ENCODE data around the gene SLC26A8. TPM values are rescaled to one million over a fixed set of nuclear protein-coding genes. Genes with fewer than 3 reads are reported as not detected.
"Not testable (repeated sequence)": the region's sequence is repeated elsewhere in the genome, so short reads cannot be mapped to it uniquely, and the experiment has no call there.

Gene SLC26A8
- total RNA-seq, 6 experiments from 2014 or later, result not detected

- no peak for DNase-seq
- Mint-ChIP-seq H3K4me1 (ENCODE audit: low read depth) (no peaks in the 10 kb centered on the region), H3K27me3 (ENCODE audit: insufficient read depth) (peaks cover 10% of the 10 kb centered on the region), H3K27ac (no peak overlapping the region), H3K36me3 (ENCODE audit: low read depth) (no peaks in the 10 kb centered on the region), H3K9me3 (no peaks in the 10 kb centered on the region), H3K4me3 (no peak overlapping the region)
- TF ChIP-seq CTCF (IDR thresholded peaks at IDR 0.05), result no peak
Measured at GRCh38 chr6:36015666-36016065, 8.8 kb downstream of the SLC26A8 start.

- no peak for TF ChIP-seq CTCF (IDR thresholded peaks at IDR 0.05)
- Mint-ChIP-seq H3K36me3 (ENCODE audit: low read depth) (no peaks in the 10 kb centered on the region), H3K27ac (no peak overlapping the region), H3K4me3 (no peak overlapping the region), H3K4me1 (ENCODE audit: low read depth) (no peaks in the 10 kb centered on the region), H3K9me3 (no peaks in the 10 kb centered on the region), H3K27me3 (ENCODE audit: insufficient read depth) (peaks cover 17% of the 10 kb centered on the region)
- DNase-seq, result no peak
Measured at GRCh38 chr6:36000451-36000850, 24.0 kb downstream of the SLC26A8 start.

DNA sequence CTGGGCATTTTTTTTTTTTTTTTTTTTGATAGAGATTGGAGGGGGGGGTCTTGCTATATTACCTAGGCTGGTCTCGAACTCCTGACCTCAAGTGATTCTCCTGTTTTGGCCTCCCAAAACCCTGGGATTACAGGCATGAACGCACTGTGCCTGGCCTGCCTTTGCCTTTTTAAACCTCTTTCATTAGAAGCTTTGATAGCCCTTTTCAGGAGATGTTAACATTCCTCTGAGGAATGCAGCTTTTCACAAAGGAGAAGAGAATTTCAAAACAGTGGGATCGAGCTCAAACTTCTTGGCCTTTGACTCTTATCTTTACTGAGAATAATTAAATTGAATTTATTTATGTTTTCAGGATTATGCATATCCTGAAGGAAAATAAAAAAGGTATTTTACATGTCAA lies 31.3 kb downstream of the SLC26A8 start:
- Mint-ChIP-seq H3K27ac (no peak overlapping the region), H3K4me3 (no peak overlapping the region), H3K9me3 (no peaks in the 10 kb centered on the region), H3K4me1 (ENCODE audit: low read depth) (no peaks in the 10 kb centered on the region), H3K27me3 (ENCODE audit: insufficient read depth) (peaks cover 27% of the 10 kb centered on the region), H3K36me3 (ENCODE audit: low read depth) (no peaks in the 10 kb centered on the region)
- TF ChIP-seq CTCF (IDR thresholded peaks at IDR 0.05), result no peak
- DNase-seq, result no peak

DNA sequence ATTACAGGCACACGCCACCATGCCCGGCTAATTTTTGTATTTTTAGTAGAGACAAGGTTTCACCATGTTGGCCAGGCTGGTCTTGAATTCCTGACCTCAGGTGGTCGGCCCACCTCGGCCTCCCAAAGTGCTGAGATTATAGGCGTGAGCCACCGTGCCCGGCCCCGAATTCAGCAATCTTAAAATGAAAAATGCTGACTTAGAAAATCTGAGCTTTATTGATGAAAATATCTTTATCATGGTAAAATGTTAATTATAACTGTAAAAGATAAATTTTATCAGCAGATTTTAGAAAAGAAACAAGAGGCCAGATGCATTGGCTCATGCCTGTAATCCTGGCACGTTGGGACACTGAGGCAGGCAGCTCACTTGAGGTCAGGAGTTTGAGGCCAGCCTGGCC lies 36.4 kb downstream of the SLC26A8 start:
- H3K4me1 Mint-ChIP-seq (ENCODE audit: low read depth); DNase-seq; H3K4me3 Mint-ChIP-seq; H3K27ac Mint-ChIP-seq; H3K9me3 Mint-ChIP-seq; H3K36me3 Mint-ChIP-seq (ENCODE audit: low read depth): not testable (repeated sequence)
- peaks cover 23% of the 10 kb centered on the region for H3K27me3 Mint-ChIP-seq (ENCODE audit: insufficient read depth)

DNA sequence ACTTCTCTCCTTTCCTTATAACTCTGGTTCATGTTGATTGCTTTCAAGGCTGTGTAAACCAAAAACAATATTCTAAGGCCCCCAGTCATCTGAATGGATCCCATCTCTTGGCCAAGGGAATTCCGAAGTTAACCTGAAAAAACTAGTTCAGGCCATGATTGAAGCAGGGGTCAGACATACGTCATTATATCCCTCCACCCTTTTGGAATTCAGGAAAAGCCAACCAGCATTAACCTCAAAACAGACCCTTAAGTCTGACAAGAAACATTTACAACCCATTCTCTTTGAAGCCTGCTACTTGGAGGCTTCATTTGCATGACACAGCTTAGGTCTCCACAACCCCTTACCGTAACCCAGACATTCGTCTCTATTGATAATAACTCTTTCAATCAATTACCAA lies 39.7 kb downstream of the SLC26A8 start:
- Mint-ChIP-seq H3K4me1 (ENCODE audit: low read depth) (no peaks in the 10 kb centered on the region), H3K27me3 (ENCODE audit: insufficient read depth) (peaks cover 25% of the 10 kb centered on the region), H3K36me3 (ENCODE audit: low read depth) (no peaks in the 10 kb centered on the region), H3K27ac (no peak overlapping the region), H3K9me3 (no peaks in the 10 kb centered on the region), H3K4me3 (no peak overlapping the region)
- DNase-seq, result no peak
- no peak for TF ChIP-seq CTCF (IDR thresholded peaks at IDR 0.05)

DNA sequence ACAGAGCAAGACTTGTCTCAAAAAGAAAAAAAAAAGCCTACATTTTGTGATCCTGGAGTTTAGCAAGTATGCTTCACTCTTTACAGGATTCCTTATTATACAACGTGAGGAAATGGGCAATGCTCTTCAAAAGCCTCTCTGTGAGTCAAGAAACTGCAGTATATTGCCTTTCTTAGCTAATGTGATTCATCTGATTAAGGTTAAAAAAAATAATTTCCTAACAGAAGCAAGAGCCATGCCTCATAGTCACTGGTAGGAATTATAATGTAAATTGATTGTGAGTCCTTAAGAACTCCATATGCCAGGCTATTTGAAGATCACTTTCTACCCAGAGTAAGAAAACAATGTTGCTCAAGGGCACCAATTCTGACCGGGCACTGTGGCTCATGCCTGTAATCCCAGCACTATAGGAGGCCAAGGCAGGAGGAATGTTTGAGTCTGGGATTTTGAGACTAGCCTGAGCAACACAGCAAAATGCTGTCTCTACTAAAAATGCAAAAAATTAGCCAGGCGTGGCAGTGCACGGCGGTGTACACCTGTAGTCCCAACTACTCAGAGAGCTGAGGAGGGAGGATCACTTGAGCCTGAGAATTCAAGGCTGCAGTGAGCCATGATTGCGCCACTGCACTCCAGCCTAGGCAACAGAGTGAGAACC lies 43.3 kb downstream of the SLC26A8 start:
- DNase-seq, result no peak
- Mint-ChIP-seq H3K27ac (no peak overlapping the region), H3K9me3 (no peaks in the 10 kb centered on the region), H3K27me3 (ENCODE audit: insufficient read depth) (peaks cover 27% of the 10 kb centered on the region), H3K4me1 (ENCODE audit: low read depth) (no peaks in the 10 kb centered on the region), H3K4me3 (no peak overlapping the region), H3K36me3 (ENCODE audit: low read depth) (no peaks in the 10 kb centered on the region)
- TF ChIP-seq CTCF (IDR thresholded peaks at IDR 0.05), result no peak

GRCh38 chr6:35980126-35980525 lies 44.3 kb downstream of the SLC26A8 start:
- not testable (repeated sequence) for H3K27ac Mint-ChIP-seq; H3K9me3 Mint-ChIP-seq; H3K4me3 Mint-ChIP-seq; H3K4me1 Mint-ChIP-seq (ENCODE audit: low read depth); H3K36me3 Mint-ChIP-seq (ENCODE audit: low read depth); DNase-seq
- peaks cover 25% of the 10 kb centered on the region for H3K27me3 Mint-ChIP-seq (ENCODE audit: insufficient read depth)
